Measurements from ENCODE around the gene ELFN1. TPM values are rescaled to one million over a fixed set of nuclear protein-coding genes. Genes with fewer than 3 reads are reported as not detected.

ELFN1 gene
- total RNA-seq, 6 donors from 2014 or later: 0.11 to 3.0 (median 0.30) TPM; not detected in 1

GRCh38 chr7:1768832-1769231, 98.8 kb downstream of the ELFN1 start:
- TF ChIP-seq POLR2A (IDR thresholded peaks at IDR 0.05) (no peak), POLR2AphosphoS5 (IDR thresholded peaks at IDR 0.05) (no peak), EP300 (IDR thresholded peaks at IDR 0.05) (no peak)
- 79 to 92% methylated on average over 7 of the region's 7 CpGs for WGBS, 2 donors
- no peak for ATAC-seq (ENCODE audit: low FRiP score in 2 of 2)

GRCh38 chr7:1769286-1770200, 99.5 kb downstream of the ELFN1 start:
- TF ChIP-seq EP300 (IDR thresholded peaks at IDR 0.05) (no peak), POLR2A (IDR thresholded peaks at IDR 0.05) (no peak), POLR2AphosphoS5 (IDR thresholded peaks at IDR 0.05) (no peak), CTCF (IDR thresholded peaks at IDR 0.05) (no peak)
- Histone ChIP-seq H3K27ac (no peak overlapping the region), H3K27me3 (no peaks in the 10 kb centered on the region), H3K9me3 (peaks cover 0 to 3% (median 0%) of the 10 kb centered on the region in 4 donors), H3K4me1 (no peaks in the 10 kb centered on the region), H3K4me3 (no peak overlapping the region), H3K36me3 (no peaks in the 10 kb centered on the region)
- 94 to 95% methylated on average over 47 to 53 of the region's 54 CpGs for WGBS, 2 donors
- ATAC-seq (ENCODE audit: low FRiP score in 2 of 2) (no peak), DNase-seq (no peak)

More at GRCh38 chr7:1768832-1769231, 98.8 kb downstream of the ELFN1 start:
- H3K9me3 ChIP-seq: peaks cover 3 to 10% (median 7%) of the 10 kb centered on the region in 4 donors
- no peaks in the 10 kb centered on the region for H3K27me3 ChIP-seq
- no peaks in the 10 kb centered on the region for H3K36me3 ChIP-seq
- H3K27ac ChIP-seq: no peak overlapping the region
- H3K4me3 ChIP-seq: no peak overlapping the region
- DNase-seq: no peak
- no peaks in the 10 kb centered on the region for H3K4me1 ChIP-seq

DNA sequence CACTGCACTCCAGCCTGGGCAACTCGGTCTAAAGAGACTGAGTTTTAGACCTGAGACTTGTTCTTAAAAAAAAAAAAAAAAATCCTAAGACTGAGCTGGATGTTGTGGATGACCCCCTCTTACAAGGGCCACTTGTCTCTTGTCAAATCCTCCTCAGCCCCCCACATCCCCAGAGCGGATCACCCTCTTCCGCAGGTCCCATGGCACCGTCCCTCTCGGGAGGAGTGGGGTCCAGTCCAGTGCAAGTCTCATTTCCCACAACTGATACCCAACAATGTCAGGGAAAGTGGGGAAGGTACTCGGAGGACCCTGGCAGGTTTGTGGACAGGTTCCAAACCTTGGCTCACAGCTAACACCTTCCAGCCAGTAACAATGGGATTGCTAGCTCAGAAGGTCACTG, 100.3 kb downstream of the ELFN1 start:
- Histone ChIP-seq H3K27ac (no peak overlapping the region), H3K4me3 (no peak overlapping the region), H3K27me3 (no peaks in the 10 kb centered on the region), H3K36me3 (no peaks in the 10 kb centered on the region), H3K4me1 (no peaks in the 10 kb centered on the region), H3K9me3 (peaks cover 0 to 2% (median under 1%) of the 10 kb centered on the region in 4 donors)
- WGBS, 2 donors: 85% methylated on average over 5 to 6 of the region's 6 CpGs
- DNase-seq (no peak), ATAC-seq (ENCODE audit: low FRiP score in 2 of 2) (no peak)
- TF ChIP-seq POLR2A (IDR thresholded peaks at IDR 0.05): no peak
- TF ChIP-seq EP300 (IDR thresholded peaks at IDR 0.05): no peak
- no peak for TF ChIP-seq CTCF (IDR thresholded peaks at IDR 0.05)
- no peak for TF ChIP-seq POLR2AphosphoS5 (IDR thresholded peaks at IDR 0.05)

- TF ChIP-seq POLR2AphosphoS5 (IDR thresholded peaks at IDR 0.05) (no peak), EP300 (IDR thresholded peaks at IDR 0.05) (no peak), CTCF (IDR thresholded peaks at IDR 0.05) (no peak), POLR2A (IDR thresholded peaks at IDR 0.05) (no peak)
- ATAC-seq (ENCODE audit: low FRiP score in 2 of 2): no peak
- Histone ChIP-seq H3K27ac (no peak overlapping the region), H3K36me3 (no peaks in the 10 kb centered on the region), H3K4me3 (no peak overlapping the region), H3K9me3 (peaks cover 0 to 8% (median 5%) of the 10 kb centered on the region in 4 donors), H3K27me3 (no peaks in the 10 kb centered on the region), H3K4me1 (no peaks in the 10 kb centered on the region)
- DNase-seq: no peak
- WGBS, 2 donors: 70 to 79% methylated on average over 4 of the region's 4 CpGs
These were observed 105.3 kb downstream of the ELFN1 start for GRCh38 chr7:1775389-1775788.

- Histone ChIP-seq H3K4me3 (no peak overlapping the region), H3K4me1 (no peaks in the 10 kb centered on the region), H3K36me3 (no peaks in the 10 kb centered on the region), H3K27ac (no peak overlapping the region), H3K9me3 (peaks cover 0 to 8% (median 5%) of the 10 kb centered on the region in 4 donors), H3K27me3 (no peaks in the 10 kb centered on the region)
- WGBS, 2 donors: 86 to 93% methylated on average over 6 of the region's 6 CpGs
- DNase-seq (no peak), ATAC-seq (ENCODE audit: low FRiP score in 2 of 2) (no peak)
- TF ChIP-seq EP300 (IDR thresholded peaks at IDR 0.05) (no peak), POLR2AphosphoS5 (IDR thresholded peaks at IDR 0.05) (no peak), CTCF (IDR thresholded peaks at IDR 0.05) (no peak), POLR2A (IDR thresholded peaks at IDR 0.05) (no peak)
These were observed 107.0 kb downstream of the ELFN1 start for GRCh38 chr7:1777122-1777521.
